Uterus (tissue), 2 donors: ENCODE measurements around the gene MSH2.

Experiments
- CTCF ChIP-seq, 4 experiments: fragments of 200-600 bp in 2 of 4; fragments of 450-650 bp in 2 of 4; sonication (generic) in 2 of 4; IDR thresholded peaks; one replicate each; pipeline ENCODE4 v1.5.1; 2016 to 2019; ENCODE audit warnings: antibody characterized with exemption in 4 of 4, mild to moderate bottlenecking in 2 of 4, moderate library complexity in 1 of 4
- POLR2A ChIP-seq, 2 donors: fragments of 450-650 bp; IDR thresholded peaks; one replicate each; pipeline ENCODE4 v1.6.1; 2016; ENCODE audit warnings: antibody characterized with exemption in 2 of 2, mild to moderate bottlenecking in 1 of 2, moderate library complexity in 1 of 2

- TF ChIP-seq CTCF (IDR thresholded peaks at IDR 0.05) (no peak), POLR2A (IDR thresholded peaks at IDR 0.05) (no peak)
Measured at GRCh38 chr2:47484396-47484795, 81.4 kb downstream of the MSH2 start.
